Tongue (tissue), 2 donors: ENCODE data around the gene EMC9. TPM values are rescaled to one million over a fixed set of nuclear protein-coding genes. Genes with fewer than 3 reads are reported as not detected.
"Not testable (repeated sequence)": the region's sequence is repeated elsewhere in the genome, so short reads cannot be mapped to it uniquely, and the experiment has no call there.

Experiments used
- DNase-seq: peaks from one replicate; pipeline ENCODE4 v3.0.0-alpha.2; 2015
- total RNA-seq: library from RNA; depleted of rRNA; stranded (reverse); fragments of >200 nt; gene quantifications from one replicate; pipeline ENCODE4 v1.2.3, GENCODE V29; 2014

The EMC9 gene
- total RNA-seq, 1 donor from 2014 or later = 18.1 TPM

GRCh38 chr14:24108336-24108874 is 33.0 kb downstream of the EMC9 start:
- DNase-seq = no peak

GRCh38 chr14:24106672-24107271 is 34.6 kb downstream of the EMC9 start:
- DNase-seq = no peak

- not testable (repeated sequence) for DNase-seq
These were observed 35.7 kb downstream of the EMC9 start for GRCh38 chr14:24105609-24106239.

DNA sequence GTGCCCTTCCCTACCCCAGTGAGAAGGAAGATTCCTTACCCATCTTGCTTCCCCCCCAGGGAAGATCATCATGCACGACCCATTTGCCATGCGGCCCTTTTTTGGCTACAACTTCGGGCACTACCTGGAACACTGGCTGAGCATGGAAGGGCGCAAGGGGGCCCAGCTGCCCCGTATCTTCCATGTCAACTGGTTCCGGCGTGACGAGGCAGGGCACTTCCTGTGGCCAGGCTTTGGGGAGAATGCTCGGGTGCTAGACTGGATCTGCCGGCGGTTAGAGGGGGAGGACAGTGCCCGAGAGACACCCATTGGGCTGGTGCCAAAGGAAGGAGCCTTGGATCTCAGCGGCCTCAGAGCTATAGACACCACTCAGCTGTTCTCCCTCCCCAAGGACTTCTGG is 37.9 kb downstream of the EMC9 start:
- DNase-seq = no peak

DNA sequence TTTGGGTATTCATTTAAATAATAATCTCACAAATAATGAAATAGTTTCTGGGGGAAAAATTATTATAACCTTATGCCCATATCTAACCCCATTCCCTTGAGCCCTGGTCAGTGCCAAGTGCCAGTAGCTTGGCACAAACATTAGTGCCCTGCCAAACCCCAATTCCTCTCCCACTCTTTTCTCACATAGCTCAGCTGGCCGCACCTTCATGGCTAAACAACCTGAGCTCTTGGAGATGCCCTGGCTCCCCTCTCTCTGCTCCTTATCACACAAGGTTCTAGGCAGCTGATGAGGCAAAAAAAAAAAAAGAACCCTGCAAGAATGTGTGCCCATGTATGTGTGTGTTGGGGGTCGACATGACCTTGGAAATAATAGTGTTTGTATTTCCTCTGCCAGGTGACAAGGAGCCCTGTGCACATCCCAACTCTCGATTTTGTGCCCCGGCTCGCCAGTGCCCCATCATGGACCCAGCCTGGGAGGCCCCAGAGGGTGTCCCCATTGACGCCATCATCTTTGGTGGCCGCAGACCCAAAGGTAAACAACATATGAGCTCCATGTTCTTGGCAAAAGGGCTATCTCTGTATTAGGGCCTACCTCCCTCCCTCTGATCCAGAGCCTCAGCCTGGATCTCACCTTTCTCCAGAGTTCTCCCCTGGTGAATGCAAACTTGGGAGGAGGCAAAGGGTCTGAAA is 38.9 kb downstream of the EMC9 start:
- no peak for DNase-seq

- DNase-seq = no peak
These were observed 40.4 kb downstream of the EMC9 start for GRCh38 chr14:24100982-24101494.

GRCh38 chr14:24100197-24100981 is 41.0 kb downstream of the EMC9 start:
- DNase-seq = no peak

GRCh38 chr14:24098927-24099813 is 42.2 kb downstream of the EMC9 start:
- no peak for DNase-seq

GRCh38 chr14:24098229-24098926 is 43.0 kb downstream of the EMC9 start:
- DNase-seq = no peak

DNA sequence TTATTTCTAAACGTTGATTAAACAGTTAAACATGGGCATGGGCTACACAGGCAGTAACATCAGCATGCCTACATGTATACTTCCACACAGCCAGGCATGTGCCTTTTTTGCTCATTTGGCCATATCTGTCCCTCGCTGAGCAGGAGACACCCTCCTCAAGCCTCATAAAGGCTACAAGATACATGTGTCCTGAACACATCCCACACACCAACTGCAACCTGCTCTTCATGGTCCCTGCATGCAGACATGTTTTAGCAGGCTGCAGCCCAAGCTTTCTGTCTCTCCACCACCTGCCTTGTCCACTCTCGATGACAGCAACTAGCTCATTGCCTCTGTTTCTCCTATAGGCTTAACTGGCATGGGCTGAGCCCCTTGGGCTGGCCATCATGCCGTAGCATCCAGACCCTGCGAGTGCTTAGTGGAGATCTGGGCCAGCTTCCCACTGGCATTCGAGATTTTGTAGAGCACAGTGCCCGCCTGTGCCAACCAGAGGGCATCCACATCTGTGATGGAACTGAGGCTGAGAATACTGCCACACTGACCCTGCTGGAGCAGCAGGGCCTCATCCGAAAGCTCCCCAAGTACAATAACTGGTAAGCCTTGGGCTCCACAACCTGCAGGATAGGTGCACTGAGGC is 44.7 kb downstream of the EMC9 start:
- DNase-seq = no peak

DNA sequence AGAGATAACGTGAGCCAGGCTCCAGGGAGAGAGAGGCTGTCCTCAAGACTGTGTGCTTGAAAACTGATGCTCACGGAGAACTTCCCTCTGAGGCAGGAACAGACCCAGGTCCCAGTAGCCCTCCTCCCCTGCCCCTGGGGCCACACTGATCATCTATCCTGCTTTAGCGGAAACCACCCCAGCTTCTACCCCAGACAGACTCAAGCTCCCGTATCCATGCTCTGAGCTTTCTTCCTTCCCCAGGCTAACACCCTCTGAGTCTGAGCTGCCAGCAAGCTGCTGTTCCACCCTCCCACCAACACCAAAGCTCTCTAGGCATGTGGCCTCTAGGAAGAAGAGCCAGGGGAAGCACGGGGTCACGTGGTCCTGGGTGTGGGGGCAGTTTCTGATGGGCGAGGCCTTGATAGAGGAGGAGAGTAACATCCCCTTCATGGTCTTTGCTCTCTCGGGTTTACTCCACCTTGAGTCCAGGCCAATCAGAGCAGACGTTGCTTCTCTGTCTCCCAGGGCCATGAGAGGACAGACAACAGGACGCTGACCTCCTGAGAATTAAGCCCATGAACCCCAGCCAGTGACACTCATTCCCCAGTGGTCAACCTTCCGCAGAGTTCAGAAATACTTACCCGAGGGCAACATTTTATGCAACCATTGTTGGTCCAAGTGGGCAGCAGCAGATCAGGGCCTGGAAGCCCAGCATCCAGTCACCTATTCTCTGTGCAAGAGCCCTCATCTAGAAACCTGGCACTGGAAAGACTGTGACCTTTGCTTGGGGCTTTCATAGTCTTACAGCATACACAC is 45.9 kb downstream of the EMC9 start:
- DNase-seq = peak; percentile 30

DNA sequence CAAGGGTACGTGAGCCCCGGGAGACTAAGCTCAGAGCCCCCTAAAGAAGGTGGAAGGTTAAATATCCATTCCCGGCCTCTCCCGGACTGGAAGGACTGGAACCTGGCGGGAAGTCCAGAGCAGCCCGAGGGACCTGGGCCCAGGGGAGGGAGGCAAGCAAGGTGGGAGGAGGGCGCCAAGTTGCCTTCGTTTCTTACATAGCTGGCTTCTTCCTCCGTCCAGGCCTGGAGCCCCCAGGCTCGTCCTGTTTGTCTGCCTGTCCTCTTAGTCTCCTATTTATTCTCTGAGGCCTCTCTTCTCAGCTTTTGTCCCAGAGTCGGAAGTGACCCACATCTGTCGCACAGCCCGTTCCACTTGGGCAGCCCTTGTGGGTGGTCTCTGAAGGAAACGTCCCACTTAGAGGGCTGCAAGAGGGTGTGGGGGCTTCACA is 46.5 kb downstream of the EMC9 start:
- DNase-seq = no peak

- peak; percentile 82 for DNase-seq
These were observed 47.2 kb downstream of the EMC9 start, which contains the start of gene PCK2 for GRCh38 chr14:24093901-24094840. Gene PCK2 (plus strand): TSS chr14:24094311. CDS start chr14:24094406, 95 bp downstream.

DNA sequence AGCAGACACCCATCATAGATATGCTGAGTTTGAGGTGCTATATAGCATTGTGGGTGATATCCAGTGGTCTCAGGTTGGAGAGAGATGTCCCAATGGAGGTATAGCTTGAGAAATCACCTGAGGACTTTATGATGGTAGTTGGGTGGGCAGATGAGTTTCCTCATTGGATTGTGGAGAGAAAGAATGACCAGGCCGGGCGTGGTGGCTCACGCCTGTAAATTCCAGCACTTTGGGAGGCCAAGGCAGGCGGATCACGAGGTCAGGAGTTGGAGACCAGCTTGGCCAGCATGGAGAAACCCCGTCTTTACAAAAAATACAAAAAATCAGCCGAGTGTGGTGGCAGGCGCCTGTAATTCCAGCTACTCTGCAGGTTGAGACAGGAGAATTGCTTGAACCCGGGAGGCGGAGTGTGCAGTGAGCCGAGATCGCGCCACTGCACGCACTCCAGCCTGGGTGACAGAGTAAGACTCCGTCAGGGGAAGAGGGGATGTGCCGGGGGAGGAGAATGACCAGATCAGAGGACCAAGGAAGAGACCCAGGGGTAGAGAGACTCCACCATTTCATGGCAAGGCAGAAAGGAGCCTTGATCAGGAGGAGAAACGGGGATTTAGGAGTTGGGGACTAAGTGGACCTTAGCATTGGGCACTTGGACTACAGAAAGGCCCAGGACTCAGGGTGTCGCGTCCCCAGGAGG is 48.0 kb downstream of the EMC9 start:
- no peak for DNase-seq

- no peak for DNase-seq
These were observed 48.7 kb downstream of the EMC9 start for GRCh38 chr14:24092505-24093206.

GRCh38 chr14:24092110-24092504 is 49.3 kb downstream of the EMC9 start:
- DNase-seq = no peak

- no peak for DNase-seq
These were observed 51.5 kb downstream of the EMC9 start for GRCh38 chr14:24089890-24090289.
